ENCODE measurements around the gene BHLHA15.
A peak's percentile ranks its signal among the peaks of the same experiment; 100 is the strongest.

Gene BHLHA15

DNA sequence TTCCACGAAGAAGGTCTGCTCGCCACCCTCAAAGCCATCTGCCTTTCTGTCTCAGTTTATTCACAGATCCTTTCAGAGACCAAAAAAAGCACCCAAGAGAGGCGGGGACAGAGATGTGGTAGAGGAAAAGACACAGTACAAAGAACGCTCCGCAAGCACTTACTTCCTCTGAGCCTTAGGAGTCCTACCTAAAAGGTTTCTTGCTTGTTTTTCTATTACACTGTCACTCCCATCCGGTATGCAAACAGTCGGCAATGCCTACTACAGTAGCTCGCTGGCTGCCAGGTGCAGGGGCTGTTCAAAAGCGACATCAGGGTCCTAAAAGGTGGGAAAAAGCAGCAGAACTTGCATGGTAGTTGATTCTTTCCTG lies 40.0 kb downstream of the BHLHA15 start:
- DNase-seq, result no peak

DNA sequence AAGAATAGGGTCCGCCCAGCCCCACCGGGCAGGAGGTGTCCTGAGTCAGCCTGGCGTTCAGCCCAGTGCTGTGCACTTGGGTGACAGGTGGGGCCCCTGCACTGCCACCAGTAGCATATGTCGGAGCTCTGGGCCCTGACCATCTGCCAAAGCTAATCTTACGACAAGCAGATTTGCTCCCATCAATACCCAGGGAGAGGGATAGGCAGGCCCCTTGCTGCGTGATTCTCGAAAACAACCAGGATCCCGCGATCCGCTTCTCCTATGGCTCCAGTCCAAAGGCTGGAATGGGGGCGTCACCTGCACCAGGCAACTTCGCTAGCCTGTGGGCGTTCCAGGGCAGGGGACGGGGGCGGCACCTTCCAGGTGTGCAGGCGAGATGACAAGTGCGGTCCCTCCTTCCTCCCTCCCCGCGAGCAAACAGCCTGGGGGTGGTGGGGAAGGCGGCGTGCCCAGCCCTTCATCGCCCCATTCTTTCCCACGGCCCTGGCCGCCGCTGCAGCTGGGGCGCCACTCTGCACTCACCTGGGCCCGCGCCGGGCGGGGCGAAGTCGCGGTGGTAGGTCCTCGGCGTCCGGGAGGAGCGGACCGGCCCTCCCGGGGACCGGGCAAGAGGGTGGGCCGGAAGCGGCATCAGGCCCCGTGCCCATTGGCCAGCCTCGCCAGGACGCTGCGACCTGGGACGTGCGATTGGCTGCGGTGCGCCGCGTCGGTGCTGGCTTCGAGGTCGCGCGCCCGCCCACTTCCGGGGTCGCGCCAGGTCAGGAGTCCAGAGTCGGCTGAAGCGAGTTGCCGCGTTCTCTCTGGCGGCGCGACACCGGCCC lies 40.6 kb downstream of the BHLHA15 start, which contains the start of gene TECPR1:
Gene TECPR1 (minus strand): TSS at position 632 of the 824 bp plus-strand sequence. CDS start 6,086 bp downstream, outside the sequence.
- peak; percentile 87 for DNase-seq

DNA sequence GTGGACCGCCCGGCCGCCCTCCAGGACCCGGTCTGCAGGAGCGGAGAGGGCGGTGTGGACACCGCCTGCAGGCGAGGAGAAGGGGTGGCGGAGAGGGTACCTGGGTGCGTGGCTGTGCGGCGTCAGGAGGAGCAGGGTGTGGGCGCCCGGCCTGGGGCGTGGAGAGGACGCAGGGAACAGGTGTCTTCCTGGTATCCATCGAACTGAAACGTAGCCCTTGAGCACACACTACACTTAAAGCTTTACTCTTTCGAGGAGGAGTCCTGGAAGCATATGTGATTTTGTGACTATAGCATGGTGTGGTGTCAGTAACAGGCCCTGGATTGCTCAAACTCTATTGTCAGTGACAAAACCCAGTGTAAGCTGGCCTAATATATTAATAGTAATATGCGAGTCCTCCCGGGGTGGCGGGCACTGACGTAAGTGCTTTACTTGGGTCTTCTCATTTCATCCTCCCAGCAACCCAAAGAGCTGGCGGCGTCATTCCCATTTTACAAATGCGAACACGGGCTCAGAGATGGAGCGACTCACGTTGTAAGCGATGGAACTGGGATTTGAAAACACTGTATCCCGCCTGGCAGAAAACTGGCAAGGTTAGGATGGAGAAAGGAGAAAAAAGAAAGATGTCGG lies 41.3 kb downstream of the BHLHA15 start:
- DNase-seq, result no peak

DNA sequence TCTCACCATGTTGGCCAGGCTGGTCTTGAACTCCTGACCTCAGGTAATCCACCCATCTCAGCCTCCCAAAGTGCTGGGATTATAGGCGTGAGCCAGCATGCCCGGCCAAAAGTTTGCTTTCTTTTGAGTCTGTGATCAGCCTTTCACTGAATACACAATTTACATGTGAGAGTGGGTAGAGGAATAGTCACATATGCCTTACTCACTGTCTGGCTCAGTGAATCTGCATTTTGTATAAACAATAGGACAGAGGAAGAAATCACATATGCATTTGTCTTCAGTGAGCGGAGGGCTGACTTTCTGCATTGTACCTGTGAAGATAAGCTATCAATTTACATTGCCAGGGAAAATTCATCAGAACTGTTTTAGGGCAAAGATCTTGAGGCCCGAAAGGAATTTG lies 43.3 kb downstream of the BHLHA15 start:
- DNase-seq, result no peak

DNA sequence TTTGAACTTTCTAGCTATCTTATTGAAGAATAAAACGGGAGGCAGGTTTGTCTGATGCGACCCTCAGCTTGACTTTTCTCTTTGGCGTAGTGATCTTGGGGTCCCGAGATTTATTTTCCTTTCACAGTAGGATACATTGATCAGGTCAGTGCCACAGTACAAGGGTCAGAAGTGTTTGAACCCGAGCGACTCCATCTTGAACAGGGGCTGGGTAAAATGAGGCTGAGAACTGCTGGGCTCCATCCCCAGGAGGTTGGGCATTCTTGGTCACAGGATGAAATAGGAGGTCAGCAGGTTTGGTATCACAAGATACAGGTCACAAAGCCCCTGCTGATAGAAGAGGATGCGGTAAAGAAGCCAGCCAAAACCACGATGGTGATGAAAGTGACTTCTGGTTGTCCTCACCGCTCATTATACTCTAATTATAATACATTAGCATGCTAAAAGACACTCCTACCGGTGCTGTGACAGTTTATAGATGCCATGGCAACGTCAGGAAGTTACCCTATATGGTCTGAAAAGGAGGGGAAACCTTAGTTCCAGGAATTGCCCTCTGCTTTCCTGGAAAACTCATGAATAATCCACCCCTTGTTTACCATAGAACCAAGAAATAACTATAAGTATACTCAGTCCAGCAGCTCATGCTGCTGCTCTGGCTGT lies 43.8 kb downstream of the BHLHA15 start:
- DNase-seq, result no peak

DNA sequence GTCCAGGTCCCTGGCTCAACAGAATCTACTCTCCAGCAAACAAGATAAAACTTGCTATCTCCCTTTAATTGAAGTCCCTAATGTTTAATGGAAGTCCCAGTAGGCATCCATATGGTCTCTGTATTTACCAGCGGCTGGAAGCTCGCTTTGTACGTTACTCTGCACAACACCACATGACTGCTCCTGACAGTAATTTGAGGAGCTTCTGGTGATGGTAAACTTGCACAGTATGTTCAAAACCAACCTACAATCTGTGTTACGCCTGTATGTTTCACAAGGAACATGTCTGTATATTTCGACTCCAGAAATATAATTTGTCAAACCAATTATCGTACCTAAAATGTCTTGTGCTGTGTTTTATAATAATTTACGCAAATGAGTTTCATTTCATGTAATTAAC lies 45.2 kb downstream of the BHLHA15 start:
- no peak for DNase-seq

DNA sequence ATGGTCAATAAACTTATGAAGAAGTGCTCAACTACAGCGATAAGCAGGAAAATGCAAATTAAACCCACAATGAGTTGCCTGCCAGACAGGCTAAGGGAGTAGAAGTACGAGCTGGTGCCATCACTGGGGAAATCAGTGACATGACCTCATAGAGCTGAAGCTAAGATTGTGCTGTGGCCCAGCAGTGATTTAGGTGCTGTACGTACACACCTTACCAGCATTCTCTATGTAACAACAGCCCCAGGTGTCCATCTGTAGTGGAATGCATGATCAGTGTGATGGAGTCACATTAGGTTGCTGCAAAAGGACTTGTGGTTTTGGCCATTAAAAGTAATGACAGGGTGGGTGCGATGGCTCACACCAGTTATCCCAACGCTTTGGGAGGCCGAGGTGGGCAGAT lies 46.5 kb downstream of the BHLHA15 start:
- no peak for DNase-seq
